HG02840 (cell line): ENCODE data around the gene RBKS.
"Not testable (repeated sequence)": the region's sequence is repeated elsewhere in the genome, so short reads cannot be mapped to it uniquely, and the experiment has no call there.

Experiments
- ATAC-seq: cut with Tn5 transposase; IDR thresholded peaks from one replicate; pipeline ENCODE4 v1.9.1; 2021; ENCODE audit warnings: mild to moderate bottlenecking, moderate library complexity, moderate number of reproducible peaks; ENCODE audit not compliant: unreplicated experiment, low FRiP score

The RBKS gene

GRCh38 chr2:27875089-27875881 lies 14.9 kb downstream of the RBKS start:
- ATAC-seq, result no peak

- ATAC-seq, result no peak
Observed at GRCh38 chr2:27873091-27873490, 17.1 kb downstream of the RBKS start.

GRCh38 chr2:27871802-27872201 lies 18.4 kb downstream of the RBKS start:
- ATAC-seq, result no peak

GRCh38 chr2:27870724-27871123 lies 19.5 kb downstream of the RBKS start:
- ATAC-seq, result no peak

- ATAC-seq, result no peak
Observed at GRCh38 chr2:27869763-27870162, 20.4 kb downstream of the RBKS start.

GRCh38 chr2:27866237-27866636 lies 23.9 kb downstream of the RBKS start:
- no peak for ATAC-seq

- ATAC-seq, result not testable (repeated sequence)
Observed at GRCh38 chr2:27863955-27864354, 26.2 kb downstream of the RBKS start.

- no peak for ATAC-seq
Observed at GRCh38 chr2:27863146-27863545, 27.0 kb downstream of the RBKS start.

- ATAC-seq, result no peak
Observed at GRCh38 chr2:27860111-27860510, 30.1 kb downstream of the RBKS start.

- ATAC-seq, result no peak
Observed at GRCh38 chr2:27857417-27858172, 32.6 kb downstream of the RBKS start.

GRCh38 chr2:27856956-27857355 lies 33.2 kb downstream of the RBKS start:
- no peak for ATAC-seq

- ATAC-seq, result no peak
Observed at GRCh38 chr2:27856386-27856785, 33.8 kb downstream of the RBKS start.

GRCh38 chr2:27855476-27855875 lies 34.7 kb downstream of the RBKS start:
- ATAC-seq, result no peak

GRCh38 chr2:27854229-27854862 lies 35.8 kb downstream of the RBKS start:
- ATAC-seq, result no peak

GRCh38 chr2:27852691-27853090 lies 37.5 kb downstream of the RBKS start:
- ATAC-seq, result no peak

GRCh38 chr2:27849558-27850205 lies 40.5 kb downstream of the RBKS start:
- ATAC-seq, result no peak

- no peak for ATAC-seq
Observed at GRCh38 chr2:27847333-27847732, 42.9 kb downstream of the RBKS start.

GRCh38 chr2:27844821-27845255 lies 45.3 kb downstream of the RBKS start:
- ATAC-seq, result no peak

GRCh38 chr2:27843992-27844391 lies 46.2 kb downstream of the RBKS start:
- no peak for ATAC-seq

- no peak for ATAC-seq
Observed at GRCh38 chr2:27842894-27843293, 47.3 kb downstream of the RBKS start.
